ENCODE data around the gene BCOR.

DNA sequence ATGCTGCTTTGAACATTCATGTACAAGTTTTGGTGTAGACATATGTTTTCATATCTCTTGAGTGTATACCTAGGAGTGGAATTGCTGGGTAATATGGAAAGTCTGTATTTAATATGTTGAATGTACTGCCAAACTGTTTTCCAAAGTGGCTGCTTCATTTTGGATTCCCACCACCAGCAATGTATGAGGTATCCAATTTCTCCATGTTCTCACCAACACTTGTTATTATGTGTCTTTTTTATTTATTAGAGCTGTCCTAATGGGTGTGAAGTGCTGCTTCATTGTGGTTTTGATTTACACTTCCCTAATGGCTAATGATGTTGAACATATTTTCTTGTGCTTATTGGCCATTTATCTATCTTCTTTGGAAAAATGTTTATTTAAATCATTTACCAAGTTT is 60.4 kb downstream of the BCOR start:
- TF ChIP-seq RAD21 (IDR thresholded peaks at IDR 0.05; ENCODE audit: low read depth) (no peak), TAF1 (IDR thresholded peaks at IDR 0.05; ENCODE audit: low read depth) (no peak), CREB1 (IDR thresholded peaks at IDR 0.05; ENCODE audit: low read depth) (no peak), EGR1 (IDR thresholded peaks at IDR 0.05) (no peak)
- TF ChIP-seq, protein P1, sequence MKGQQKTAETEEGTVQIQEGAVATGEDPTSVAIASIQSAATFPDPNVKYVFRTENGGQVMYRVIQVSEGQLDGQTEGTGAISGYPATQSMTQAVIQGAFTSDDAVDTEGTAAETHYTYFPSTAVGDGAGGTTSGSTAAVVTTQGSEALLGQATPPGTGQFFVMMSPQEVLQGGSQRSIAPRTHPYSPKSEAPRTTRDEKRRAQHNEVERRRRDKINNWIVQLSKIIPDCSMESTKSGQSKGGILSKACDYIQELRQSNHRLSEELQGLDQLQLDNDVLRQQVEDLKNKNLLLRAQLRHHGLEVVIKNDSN (IDR thresholded peaks at IDR 0.05) = no peak

Measured in Ishikawa (cell line).